Renal pelvis (tissue), 4 donors: ENCODE measurements around the gene ACO2. TPM values are rescaled to one million over a fixed set of nuclear protein-coding genes. Genes with fewer than 3 reads are reported as not detected.

Source experiments
- DNase-seq: peaks from one replicate; pipeline ENCODE4 v3.0.0-alpha.2; 2013
- polyA plus RNA-seq, 3 donors: library from polyadenylated mRNA; unstranded; fragments of 120-200 nt; gene quantifications; one replicate each; pipeline ENCODE4 v1.2.1, GENCODE V29; 2013; ENCODE audit not compliant: insufficient read length in 3 of 3

ACO2 gene
- polyA plus RNA-seq, 3 donors, result 145 to 165 (median 150) TPM

DNA sequence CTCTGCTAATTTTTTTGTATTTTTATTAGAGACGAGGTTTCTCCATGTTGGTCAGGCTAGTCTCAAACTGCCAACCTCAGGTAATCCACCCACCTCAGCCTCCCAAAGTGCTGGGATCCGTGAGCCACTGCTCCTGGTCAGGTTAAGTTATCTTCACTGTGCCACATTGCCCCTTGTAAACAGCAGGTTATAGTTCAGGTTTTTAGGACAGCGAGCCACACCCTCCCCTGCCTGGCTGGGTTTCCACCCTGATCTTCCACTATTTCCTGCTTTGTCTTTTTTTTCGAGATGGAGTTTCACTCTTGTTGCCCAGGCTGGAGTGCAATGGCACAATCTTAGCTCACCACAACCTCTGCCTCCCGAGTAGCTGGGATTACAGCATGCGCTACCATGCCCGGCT is 16.1 kb downstream of the ACO2 start:
- no peak for DNase-seq

DNA sequence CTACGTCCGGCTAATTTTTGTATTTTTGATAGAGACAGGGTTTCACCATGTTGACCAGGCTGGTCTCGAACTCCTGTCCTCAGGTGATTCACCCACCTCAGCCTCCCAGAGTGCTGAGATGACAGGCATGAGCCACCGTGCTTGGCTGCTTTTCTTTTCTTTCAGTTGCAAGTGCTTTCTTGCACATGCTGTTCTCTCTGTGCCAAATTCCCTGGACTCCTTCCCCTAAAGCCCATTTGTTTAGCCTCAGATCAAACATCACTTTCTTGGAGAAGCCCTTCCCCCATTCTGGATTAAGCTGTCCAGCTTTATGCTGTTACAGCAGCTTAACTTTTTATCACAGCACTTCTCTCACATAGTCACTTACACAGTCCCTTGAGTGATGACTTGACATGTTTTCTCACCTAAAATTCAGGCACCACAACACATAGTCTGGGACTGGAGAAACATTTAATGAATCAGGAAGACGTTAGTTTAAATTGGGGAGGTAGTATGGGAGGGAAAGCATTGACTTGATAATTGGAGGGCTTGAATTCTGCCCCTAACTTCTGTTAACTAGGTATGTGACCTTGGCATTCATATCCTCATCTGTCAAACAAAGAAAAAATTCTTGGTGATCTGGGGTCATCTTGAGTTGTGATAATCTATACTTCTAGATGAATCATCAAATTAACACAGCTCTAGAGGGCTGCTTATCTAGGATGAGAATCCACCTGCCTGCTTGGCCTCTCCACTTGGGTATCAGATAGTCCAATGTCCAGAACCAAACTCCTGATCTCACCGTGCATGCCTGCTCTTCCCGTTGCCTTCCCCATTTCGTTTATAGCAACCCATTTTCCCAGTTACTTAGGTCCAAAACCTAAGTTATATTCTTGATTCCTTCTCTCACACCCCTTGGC is 18.4 kb downstream of the ACO2 start:
- no peak for DNase-seq

DNA sequence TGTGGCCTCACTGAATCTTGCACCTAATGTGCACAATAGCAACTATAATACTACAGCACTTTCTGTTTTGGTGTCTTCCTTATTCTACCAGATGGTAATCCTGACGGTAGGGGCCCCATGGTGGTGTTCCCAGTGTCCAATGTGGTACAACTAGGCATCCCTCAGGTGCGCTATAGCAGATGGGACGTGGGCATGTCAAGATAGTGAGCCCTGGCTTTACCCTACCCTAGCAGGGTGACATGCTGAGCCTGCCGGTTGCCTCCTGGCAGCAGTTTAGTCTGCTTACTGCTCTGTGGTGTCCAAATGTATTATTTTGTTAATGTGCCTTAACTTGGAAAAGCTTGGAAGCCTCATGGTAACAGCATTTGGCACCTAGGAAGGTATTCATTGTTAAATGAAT is 19.2 kb downstream of the ACO2 start:
- no peak for DNase-seq

DNA sequence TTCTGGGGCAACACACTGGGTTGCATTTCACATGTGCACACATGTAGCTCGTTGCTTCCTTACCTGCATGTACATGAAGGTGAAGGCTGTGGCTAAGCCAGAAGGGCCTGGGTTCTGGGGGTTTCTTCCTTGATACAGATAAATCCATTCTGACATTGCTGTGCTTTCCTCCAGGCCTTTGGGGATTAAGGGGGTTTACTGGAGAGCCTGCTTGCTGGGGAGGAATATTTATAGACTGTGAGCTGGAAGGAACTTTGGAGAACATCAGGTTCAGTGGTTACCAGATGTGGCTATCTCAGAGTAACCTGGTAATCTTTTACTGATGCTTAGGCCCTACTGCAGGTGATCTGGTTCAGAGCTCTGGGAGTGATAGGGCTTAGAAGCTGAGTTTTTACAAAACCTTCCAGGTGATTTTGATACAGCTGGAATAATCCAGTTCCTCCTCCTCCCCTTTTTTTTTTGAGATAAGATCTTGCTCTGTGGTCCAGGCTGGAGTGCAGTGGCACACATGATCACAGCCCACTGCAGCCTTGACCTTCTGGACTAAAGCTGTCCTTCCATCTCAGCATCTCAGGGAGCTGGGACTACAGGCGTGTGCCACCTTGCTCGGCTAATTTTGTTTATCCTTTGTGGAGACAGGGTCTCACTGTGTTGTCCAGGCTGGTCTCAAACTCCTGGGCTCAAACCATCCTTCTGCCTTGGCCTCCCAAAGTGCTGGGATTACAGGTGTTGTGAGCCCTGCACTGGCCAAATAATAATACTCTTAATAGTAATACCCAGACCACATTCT is 19.9 kb downstream of the ACO2 start:
- DNase-seq, result no peak

DNA sequence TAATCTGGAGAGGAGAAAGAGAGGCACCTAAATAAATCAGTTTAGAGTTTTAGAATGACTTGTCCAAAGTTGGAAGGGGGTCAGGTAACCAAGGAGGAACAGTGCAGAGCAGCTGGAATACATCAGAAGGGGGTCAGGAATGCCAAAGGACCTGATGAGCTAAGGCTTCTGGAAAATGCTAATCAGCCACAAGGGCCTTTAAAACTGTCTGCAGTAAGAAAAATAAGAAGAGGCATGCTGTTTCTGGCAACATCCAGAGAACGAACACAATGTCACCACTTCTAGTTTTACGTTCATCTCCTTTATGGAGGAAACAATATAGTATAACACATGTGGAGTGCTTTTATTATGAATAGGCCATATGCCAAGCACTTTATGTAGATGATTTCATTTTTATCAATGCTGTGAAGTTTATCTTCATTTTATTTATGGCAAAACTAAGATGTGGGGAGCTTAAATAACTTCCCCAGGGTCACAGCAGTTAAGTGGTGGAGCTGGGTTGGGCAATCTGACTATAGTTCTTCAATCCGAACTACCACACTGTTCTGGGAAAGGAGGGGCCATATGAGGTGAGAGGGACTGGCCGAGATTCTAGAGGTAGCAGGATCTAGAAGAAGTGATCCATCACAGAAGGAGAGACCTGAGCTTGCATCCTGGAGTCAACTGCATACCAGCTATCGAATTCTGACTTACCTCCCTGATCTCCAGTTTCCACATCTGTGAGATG is 22.6 kb downstream of the ACO2 start:
- DNase-seq, result peak; percentile 54

DNA sequence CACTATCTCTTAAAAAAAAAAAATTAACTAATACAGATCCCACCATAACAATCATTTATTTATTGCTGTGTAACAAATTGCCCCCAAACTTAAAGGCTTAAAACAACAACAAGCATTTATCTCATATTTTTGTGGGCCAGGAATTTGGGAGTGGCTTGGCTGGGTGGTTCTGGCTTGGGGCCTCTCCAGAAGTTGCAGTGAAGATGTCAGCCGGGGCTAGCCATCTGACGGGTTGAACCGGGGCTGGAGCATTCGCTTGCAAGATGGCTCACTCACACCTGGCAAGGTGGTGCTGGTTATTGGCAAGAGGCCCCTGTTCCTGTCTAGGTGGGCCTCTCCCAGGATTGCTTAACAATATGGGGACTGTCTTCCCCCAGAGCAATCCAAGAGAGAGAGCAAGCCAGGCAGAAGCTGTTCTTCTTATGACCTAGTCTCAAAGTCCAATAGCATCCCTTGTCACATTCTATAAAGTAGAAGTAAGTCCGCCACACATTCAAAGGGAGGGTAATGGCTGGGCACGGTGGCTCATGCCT is 29.5 kb downstream of the ACO2 start:
- DNase-seq, result no peak

DNA sequence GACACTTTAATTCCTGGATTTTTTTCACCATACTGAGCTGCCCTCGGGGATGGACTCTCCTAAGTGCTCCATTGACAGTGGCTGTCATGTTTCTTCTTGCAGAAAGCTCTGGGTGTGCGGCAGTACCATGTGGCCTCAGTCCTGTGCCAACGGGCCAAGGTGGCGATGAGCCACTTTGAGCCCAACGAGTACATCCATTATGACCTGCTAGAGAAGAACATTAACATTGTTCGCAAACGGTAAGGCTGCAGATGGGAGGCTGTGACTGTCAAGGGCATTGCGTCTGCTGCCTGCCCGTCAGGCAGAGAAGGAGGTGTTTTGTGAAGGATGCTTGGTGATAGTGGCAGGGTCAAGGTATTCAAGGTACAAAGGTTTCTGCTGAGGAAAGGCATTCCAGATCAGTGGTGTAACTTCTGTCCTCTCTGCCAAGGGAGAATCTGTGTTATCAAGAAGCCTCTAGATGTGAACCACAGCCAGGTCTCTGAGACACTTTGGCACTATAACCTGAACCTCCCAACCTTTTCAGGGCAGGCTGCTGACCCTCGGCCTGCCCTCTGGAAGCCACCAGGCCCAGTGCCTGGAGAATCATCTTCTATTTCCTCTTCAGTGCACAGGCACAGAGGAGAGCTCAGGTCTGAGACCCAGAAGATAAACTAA is 30.8 kb downstream of the ACO2 start:
- no peak for DNase-seq

DNA sequence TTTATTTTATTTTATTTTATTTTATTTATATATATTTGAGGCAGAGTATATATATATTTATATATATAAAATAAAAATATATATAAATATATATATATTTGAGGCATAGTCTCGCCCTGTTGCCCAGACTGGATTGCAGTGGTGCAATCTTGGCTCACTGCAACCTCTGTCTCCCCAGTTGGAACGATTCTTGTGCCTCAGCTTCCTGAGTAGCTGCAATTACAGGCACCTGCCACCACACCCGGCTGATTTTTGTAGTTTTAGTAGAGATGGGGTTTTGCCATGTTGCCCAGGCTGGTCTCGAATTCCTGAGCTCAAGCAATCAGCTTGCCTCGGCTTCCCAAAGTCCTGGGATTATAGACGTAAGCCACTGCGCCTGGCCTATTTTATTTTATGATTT is 31.4 kb downstream of the ACO2 start:
- no peak for DNase-seq

DNA sequence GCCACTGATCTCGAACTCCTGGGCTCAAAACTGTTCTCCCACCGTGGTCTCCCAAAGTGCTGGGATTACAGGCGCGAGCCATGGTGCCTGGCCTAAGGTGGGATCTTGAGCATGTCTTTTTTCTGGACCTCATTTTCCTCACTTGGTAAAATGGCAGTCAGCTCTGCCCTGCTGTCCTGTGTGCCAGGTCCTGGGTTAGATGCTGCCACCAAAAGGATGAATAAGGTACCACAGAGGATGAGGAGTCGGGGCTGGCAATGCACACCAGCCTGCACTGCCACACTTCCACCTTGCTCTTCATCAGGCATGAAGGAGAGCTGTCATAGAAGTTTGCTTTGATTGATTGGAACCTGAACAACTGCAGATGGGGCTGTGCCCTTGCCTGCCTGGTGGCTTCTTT is 32.3 kb downstream of the ACO2 start:
- DNase-seq, result no peak

DNA sequence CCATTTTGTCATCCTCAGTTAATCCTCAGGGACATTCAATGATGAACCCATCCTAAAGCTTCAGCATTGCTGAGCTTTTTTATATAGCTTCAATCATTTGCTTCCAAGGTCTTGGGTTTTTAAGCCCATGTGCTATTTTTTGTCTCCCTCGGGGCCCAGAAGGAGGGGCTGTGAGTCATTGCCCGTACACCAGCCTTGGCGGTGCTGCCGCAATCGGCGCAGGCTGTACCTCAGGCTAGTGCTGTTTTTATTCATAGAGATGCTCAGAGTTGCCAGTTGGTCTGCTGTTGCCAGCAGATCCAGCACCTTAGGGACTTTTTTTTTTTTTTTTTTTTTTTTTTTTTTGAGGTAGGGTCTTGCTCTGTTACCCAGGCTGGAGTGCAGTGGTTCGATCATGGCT is 35.5 kb downstream of the ACO2 start:
- DNase-seq, result no peak

DNA sequence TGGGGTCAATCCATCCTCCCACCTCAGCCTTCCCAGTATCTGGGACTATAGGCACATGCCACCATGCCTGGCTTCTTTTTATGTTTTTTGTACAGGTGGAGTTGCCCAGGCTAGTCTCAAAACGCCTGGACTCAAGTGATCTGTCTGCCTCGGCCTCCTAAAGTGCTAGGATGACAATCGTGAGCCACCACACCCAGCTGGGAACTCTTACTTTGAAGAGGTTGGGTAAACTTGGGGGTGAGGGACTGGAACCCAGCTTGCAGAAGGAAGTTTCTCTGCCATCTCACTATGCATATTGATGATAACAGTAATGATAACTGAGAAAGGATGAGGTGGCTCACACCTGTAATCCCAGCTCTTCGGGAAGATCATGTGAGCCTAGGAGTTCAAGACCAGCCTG is 35.9 kb downstream of the ACO2 start:
- DNase-seq, result no peak

DNA sequence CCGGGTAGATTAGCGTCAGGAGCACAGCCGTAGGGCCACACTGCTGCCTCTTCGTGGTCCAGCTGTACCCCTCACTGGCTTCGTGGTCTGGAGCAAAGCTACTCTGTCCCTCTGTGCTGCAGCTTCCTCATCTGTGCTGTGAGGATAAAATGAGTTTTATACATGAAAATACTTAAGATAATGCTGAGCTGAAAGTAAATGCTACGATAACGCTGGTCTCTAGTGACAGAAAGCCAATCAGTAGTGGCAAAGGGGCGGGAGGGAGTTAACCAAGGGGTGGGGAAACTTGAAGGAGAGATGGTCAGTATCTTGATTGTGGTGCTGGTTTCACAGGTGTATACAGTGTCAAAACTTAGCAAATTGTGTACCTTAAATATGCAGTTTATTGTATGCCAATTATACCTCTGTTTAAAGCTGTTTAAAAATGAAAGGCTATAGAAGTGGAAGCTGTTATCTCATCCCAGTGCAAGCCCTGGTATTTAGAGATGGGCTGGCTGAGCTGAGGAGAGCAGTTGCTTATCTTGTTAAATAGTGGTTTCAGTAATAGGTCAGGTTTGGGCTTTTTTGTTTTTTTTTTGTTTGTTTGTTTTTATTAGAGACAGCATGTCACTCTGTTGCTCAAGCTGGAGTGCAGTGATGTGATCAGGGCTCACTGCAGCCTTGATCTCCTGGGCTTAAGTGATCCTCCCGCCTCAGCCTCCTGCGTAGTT is 36.7 kb downstream of the ACO2 start:
- DNase-seq, result no peak

DNA sequence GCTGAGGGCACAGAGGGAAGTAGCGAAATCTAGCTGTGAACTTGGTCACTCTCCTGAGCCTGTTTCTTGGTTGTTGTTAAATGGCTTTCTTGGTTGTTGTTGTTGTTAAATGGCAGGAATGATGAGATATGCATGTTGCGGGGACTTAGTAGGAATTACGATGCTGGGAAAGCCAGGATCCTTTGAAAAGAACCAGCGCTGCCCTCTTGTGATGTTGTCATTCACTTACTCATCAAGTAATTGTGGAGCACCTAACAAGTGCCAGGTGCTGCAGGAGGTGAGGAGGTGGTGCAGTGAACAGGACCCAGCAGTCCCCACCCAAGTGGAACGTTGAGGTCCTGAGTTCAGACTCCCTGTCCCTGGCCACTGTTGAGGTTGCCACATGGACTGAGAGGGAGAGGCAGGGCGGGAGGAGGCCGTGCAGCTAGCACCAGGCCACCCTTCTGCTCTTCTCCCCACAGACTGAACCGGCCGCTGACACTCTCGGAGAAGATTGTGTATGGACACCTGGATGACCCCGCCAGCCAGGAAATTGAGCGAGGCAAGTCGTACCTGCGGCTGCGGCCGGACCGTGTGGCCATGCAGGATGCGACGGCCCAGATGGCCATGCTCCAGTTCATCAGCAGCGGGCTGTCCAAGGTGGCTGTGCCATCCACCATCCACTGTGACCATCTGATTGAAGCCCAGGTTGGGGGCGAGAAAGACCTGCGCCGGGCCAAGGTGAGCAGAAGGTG is 38.6 kb downstream of the ACO2 start:
- no peak for DNase-seq

DNA sequence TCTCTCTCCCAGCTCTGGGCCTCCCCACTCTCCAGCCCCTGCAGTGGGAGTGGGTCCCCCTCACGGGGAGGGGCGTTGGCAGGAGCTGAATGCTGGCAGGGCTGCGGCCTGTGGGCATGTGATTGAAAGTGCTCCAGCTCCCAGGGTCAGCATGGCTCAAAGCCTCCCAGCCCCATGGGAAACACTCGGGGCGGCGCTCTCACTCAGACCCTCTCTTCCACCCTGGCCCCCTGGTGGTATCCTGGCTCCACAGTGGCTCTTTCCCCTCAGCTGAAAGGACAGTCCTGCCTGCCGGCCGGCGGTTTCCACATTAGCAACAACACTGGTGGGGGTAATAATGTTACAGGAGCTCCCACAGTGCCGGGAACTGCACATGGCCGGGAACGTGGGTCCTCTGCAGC is 39.9 kb downstream of the ACO2 start:
- no peak for DNase-seq

DNA sequence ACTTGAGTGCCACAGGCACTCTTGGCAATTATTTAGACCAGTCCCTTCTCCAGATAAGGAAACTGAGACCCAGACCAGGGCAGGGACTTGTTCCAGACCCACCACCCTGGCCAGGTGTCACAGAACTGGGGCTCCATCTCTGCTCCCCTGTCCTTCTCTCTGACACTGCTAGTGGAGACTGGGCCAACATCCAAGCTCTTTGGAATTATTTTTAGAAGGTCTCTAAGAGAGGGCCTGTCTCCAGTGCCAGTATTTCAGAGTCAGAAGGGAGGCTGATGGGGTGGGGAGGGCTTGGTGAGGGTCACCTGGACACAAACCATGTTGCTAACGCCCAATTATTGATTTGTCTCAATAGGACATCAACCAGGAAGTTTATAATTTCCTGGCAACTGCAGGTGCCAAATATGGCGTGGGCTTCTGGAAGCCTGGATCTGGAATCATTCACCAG is 42.6 kb downstream of the ACO2 start:
- DNase-seq, result no peak

DNA sequence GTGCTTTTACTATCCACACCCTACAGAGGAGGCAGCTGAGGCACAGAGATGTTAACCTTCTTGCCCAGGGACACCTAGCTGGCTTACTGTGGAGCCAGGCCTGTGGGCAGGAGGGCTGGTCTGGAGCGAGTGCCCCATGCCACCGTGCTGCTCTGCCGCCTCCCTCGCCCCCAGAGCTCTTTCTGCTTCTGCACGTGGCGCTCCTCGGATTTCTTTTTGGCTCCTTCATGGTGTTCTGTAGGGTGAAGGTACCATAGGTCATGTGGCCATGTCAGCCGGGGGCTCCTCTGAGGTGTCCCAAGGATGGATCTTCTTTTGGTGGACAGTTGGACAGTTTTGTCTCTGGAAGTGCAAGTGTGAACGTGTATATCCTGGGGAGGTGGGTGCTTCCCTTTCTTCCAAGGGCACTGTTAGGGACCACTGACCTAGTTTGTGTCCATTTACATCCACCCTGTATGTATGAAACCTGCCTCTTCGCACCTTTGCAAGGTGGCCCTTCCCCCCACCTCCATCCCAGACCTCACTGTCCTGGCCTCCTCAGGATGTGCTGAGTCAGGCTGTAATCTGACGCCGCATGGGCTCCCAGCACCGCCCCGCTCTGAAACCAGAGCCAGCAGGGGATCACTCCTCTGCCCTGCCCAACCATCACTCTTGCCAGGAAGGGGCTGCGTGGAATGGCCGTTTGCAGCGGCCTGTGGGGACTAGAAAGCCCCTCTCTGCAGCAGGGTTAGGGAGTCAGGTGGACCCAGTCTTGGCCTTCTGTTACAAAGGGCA is 43.7 kb downstream of the ACO2 start:
- DNase-seq, result peak; percentile 72

DNA sequence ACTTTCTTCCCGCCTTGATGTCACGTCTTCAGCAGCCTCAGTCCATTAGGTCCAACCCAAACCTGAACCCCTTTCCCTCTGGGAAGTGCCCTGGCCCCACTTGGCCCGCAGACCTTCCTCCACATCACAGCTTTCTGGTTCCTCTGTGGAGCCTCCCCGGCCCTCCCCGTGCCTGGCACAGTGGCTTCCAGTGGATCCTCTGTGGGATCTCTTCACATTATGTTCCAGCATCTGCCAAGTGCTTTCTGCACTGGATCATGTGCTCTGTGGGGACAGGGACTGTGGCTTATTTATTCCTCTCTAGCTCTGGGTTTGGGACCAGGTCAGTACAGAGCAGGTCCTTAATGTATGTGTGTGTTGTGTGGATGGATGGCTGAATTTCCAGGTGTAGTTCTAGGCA is 44.5 kb downstream of the ACO2 start:
- DNase-seq, result no peak

DNA sequence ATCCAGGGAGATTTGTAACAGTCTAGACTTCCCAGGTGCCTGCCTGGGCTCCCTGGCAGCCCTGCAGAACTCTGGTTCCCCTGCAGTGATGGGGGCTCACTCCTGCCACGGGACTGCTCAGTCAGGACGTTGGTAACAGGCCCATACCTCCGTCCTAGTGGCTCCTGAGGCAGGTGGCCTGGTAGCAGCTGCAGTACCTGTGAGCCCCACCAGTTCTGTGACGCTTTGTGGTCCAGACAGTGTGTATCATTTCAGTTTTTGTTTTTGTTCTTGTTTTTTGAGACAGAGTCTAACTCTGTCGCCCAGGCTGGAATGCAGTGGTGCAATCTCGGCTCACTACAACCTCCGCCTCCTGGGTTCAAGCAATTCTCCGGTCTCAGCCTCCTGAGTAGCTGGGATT is 47.5 kb downstream of the ACO2 start:
- DNase-seq, result no peak
